HG02970 (cell line): ENCODE measurements around the gene LEFTY2.
"Not testable (repeated sequence)": the region's sequence is repeated elsewhere in the genome, so short reads cannot be mapped to it uniquely, and the experiment has no call there.

Source experiments
- ATAC-seq: cut with Tn5 transposase; IDR thresholded peaks from one replicate; pipeline ENCODE4 v1.9.1; 2021; ENCODE audit warnings: mild to moderate bottlenecking, moderate library complexity, moderate number of reproducible peaks; ENCODE audit not compliant: unreplicated experiment, low FRiP score

Gene LEFTY2

GRCh38 chr1:225931270-225932136 lies 9.5 kb downstream of the LEFTY2 start:
- no peak for ATAC-seq

GRCh38 chr1:225930566-225930965 lies 10.5 kb downstream of the LEFTY2 start:
- no peak for ATAC-seq

- not testable (repeated sequence) for ATAC-seq
Observed at GRCh38 chr1:225929462-225929861, 11.6 kb downstream of the LEFTY2 start.

- no peak for ATAC-seq
Observed at GRCh38 chr1:225928186-225929175, 12.5 kb downstream of the LEFTY2 start.

- ATAC-seq: no peak
Observed at GRCh38 chr1:225926551-225927113, 14.4 kb downstream of the LEFTY2 start.

GRCh38 chr1:225923692-225924555 lies 17.1 kb downstream of the LEFTY2 start, which contains the start of gene PYCR2:
Gene PYCR2, minus strand, starts transcription at chr1:225924250. Its CDS starts 140 bp downstream, at chr1:225924110.
- peak; percentile 99 for ATAC-seq

- ATAC-seq: no peak
Observed at GRCh38 chr1:225923381-225923691, 17.7 kb downstream of the LEFTY2 start.

GRCh38 chr1:225921734-225922709 lies 19.0 kb downstream of the LEFTY2 start:
- no peak for ATAC-seq

- ATAC-seq: no peak
Observed at GRCh38 chr1:225919906-225920305, 21.1 kb downstream of the LEFTY2 start.

GRCh38 chr1:225918280-225918679 lies 22.7 kb downstream of the LEFTY2 start:
- no peak for ATAC-seq

GRCh38 chr1:225917536-225917935 lies 23.5 kb downstream of the LEFTY2 start:
- ATAC-seq: no peak

GRCh38 chr1:225917101-225917500 lies 23.9 kb downstream of the LEFTY2 start:
- no peak for ATAC-seq

GRCh38 chr1:225915538-225915991 lies 25.5 kb downstream of the LEFTY2 start:
- ATAC-seq: no peak

GRCh38 chr1:225914947-225915346 lies 26.1 kb downstream of the LEFTY2 start:
- ATAC-seq: no peak

GRCh38 chr1:225914391-225914790 lies 26.6 kb downstream of the LEFTY2 start:
- no peak for ATAC-seq

GRCh38 chr1:225911191-225912130 lies 29.6 kb downstream of the LEFTY2 start:
- peak; percentile 81 for ATAC-seq

GRCh38 chr1:225909477-225909876 lies 31.5 kb downstream of the LEFTY2 start:
- ATAC-seq: no peak

- ATAC-seq: no peak
Observed at GRCh38 chr1:225908773-225909172, 32.2 kb downstream of the LEFTY2 start.
